HepG2 (cell line): ENCODE data around the gene CNTD1. TPM values are rescaled to one million over a fixed set of nuclear protein-coding genes. Genes with fewer than 3 reads are reported as not detected.

ENCODE experiments used
- CBX1 ChIP-seq: IDR thresholded peaks from one replicate; pipeline ENCODE4 v1.6.1; 2016; ENCODE audit warnings: antibody characterized with exemption, low read depth
- HNRNPL ChIP-seq: fragments of 200-400 bp; formaldehyde crosslinking; IDR thresholded peaks from 2 replicates; pipeline ENCODE4 v1.6.1; 2017; ENCODE audit warnings: mild to moderate bottlenecking, low read depth, low read length
- ISX ChIP-seq: sonication (generic); formaldehyde crosslinking; conservative IDR thresholded peaks from 2 replicates; pipeline ENCODE4 v1.5.0; 2020; ENCODE audit warnings: missing genetic modification reagents
- PCBP2 ChIP-seq: fragments of 200-400 bp; formaldehyde crosslinking; optimal IDR thresholded peaks from 2 replicates; pipeline ENCODE3; 2018; ENCODE audit warnings: low read length, low read depth; ENCODE audit not compliant: poor library complexity, severe bottlenecking
- PRDM15 ChIP-seq: sonication (generic); formaldehyde crosslinking; IDR thresholded peaks from 2 replicates; pipeline ENCODE4 v1.4.0; 2020; ENCODE audit warnings: missing genetic modification reagents
- RFX1 ChIP-seq: fragments of 450-650 bp; IDR thresholded peaks from 2 replicates; pipeline ENCODE4 v1.6.1; 2017
- SIX1 ChIP-seq: sonication (generic); formaldehyde crosslinking; IDR thresholded peaks from 2 replicates; pipeline ENCODE4 v1.4.0; 2020; ENCODE audit warnings: missing genetic modification reagents, borderline replicate concordance
- SMAD1 ChIP-seq: sonication (generic); formaldehyde crosslinking; IDR thresholded peaks from 2 replicates; pipeline ENCODE4 v1.4.0; 2020; ENCODE audit warnings: missing genetic modification reagents, low read depth, mild to moderate bottlenecking, borderline replicate concordance
- SP1 ChIP-seq, 2 experiments: fragments of 450-650 bp in 1 of 2; sonication (generic) in 1 of 2; formaldehyde crosslinking in 1 of 2; IDR thresholded peaks; 2 replicates each; pipeline versions ENCODE4 v1.4.0 to v1.6.1; 2016 to 2020; ENCODE audit warnings: missing genetic modification reagents in 1 of 2
- THAP9 ChIP-seq: sonication (generic); formaldehyde crosslinking; IDR thresholded peaks from 2 replicates; pipeline ENCODE4; 2020; ENCODE audit warnings: missing genetic modification reagents, mild to moderate bottlenecking, borderline replicate concordance
- TP53 ChIP-seq: sonication (generic); formaldehyde crosslinking; conservative IDR thresholded peaks from 2 replicates; pipeline ENCODE4 v1.4.0; 2020; ENCODE audit warnings: missing genetic modification reagents
- ZBTB8A ChIP-seq: sonication (generic); formaldehyde crosslinking; IDR thresholded peaks from 2 replicates; pipeline ENCODE4 v1.4.0; 2020; ENCODE audit warnings: mild to moderate bottlenecking, low read depth, missing genetic modification reagents, borderline replicate concordance
- ZNF180 ChIP-seq: sonication (generic); formaldehyde crosslinking; IDR thresholded peaks from 2 replicates; pipeline ENCODE4 v1.4.0; 2020; ENCODE audit warnings: low read depth, missing genetic modification reagents, borderline replicate concordance
- ZNF558 ChIP-seq: sonication (generic); formaldehyde crosslinking; IDR thresholded peaks from 2 replicates; pipeline ENCODE4 v1.9.0; 2022; ENCODE audit warnings: mild to moderate bottlenecking, missing genetic modification reagents, borderline replicate concordance
- polyA plus RNA-seq, 8 experiments: library from polyadenylated mRNA; depleted of rRNA in 3 of 8; stranded (reverse) in 7 of 8; unstranded in 1 of 8; fragments of >200 nt; fragmentation: Illumina TruSeq in 4 of 8; extraction: Trizol in 4 of 8; gene quantifications; 2 replicates each; pipeline versions ENCODE4 v1.2.1 to v1.2.3, GENCODE V29; 2011 to 2016; ENCODE audit warnings: low read depth in 4 of 8, missing spikeins in 1 of 8, mixed read lengths in 1 of 8; ENCODE audit not compliant: insufficient read depth in 1 of 8
- total RNA-seq, 5 experiments: library from RNA; depleted of rRNA; stranded (reverse); fragments of >200 nt; fragmentation: Illumina TruSeq; extraction: Trizol; gene quantifications; 2 replicates each; pipeline ENCODE4 v1.2.3, GENCODE V29; 2016; ENCODE audit warnings: low read depth in 1 of 5
- TF ChIP-seq, protein P1 (sequence below): sonication (generic); formaldehyde crosslinking; conservative IDR thresholded peaks from 2 replicates; pipeline ENCODE4 v1.8.0; 2022; ENCODE audit warnings: mild to moderate bottlenecking, moderate library complexity, missing genetic modification reagents
- TF ChIP-seq, protein P2 (sequence below): sonication (generic); formaldehyde crosslinking; IDR thresholded peaks from 2 replicates; pipeline ENCODE4 v1.8.1; 2023; ENCODE audit warnings: mild to moderate bottlenecking, moderate library complexity, missing genetic modification reagents

The CNTD1 gene
- total and polyA plus RNA-seq, 2 of the 13 experiments (the other 11 are each of a cell fraction or from before 2014, with no cell fraction given): 0.11 to 0.15 TPM

GRCh38 chr17:42779936-42780850 lies 18.5 kb upstream of the CNTD1 start, which contains the start of gene WNK4 (continued):
- peak; percentile 20; the same call in 1 of the 2 replicates for TF ChIP-seq THAP9 (CRISPR knock-in tag)
- TF ChIP-seq CBX1: peak; percentile 18
- no peak for TF ChIP-seq ISX (CRISPR knock-in tag)
- TF ChIP-seq PRDM15 (CRISPR knock-in tag): no peak
- TF ChIP-seq ZBTB8A (CRISPR knock-in tag): peak; percentile 29; the same call in 1 of the 2 replicates
- peak; percentile 79; the same call in 1 of the 2 replicates for TF ChIP-seq ZNF558 (CRISPR knock-in tag)
- peak; percentile 64; the same call in 1 of the 2 replicates for TF ChIP-seq HNRNPL
- no peak for TF ChIP-seq SP1 (IDR thresholded peaks at IDR 0.05)
- TF ChIP-seq SP1 (CRISPR knock-in tag; IDR thresholded peaks at IDR 0.05): no peak; the same call in 1 of the 2 replicates
- TF ChIP-seq, protein P1, sequence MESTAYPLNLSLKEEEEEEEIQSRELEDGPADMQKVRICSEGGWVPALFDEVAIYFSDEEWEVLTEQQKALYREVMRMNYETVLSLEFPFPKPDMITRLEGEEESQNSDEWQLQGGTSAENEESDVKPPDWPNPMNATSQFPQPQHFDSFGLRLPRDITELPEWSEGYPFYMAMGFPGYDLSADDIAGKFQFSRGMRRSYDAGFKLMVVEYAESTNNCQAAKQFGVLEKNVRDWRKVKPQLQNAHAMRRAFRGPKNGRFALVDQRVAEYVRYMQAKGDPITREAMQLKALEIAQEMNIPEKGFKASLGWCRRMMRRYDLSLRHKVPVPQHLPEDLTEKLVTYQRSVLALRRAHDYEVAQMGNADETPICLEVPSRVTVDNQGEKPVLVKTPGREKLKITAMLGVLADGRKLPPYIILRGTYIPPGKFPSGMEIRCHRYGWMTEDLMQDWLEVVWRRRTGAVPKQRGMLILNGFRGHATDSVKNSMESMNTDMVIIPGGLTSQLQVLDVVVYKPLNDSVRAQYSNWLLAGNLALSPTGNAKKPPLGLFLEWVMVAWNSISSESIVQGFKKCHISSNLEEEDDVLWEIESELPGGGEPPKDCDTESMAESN (CRISPR knock-in tag): peak; percentile 84
- TF ChIP-seq SIX1: no peak
- 0 out of 2 replicates have a peak, but pooled peaks have one; percentile 57 for TF ChIP-seq TP53 (CRISPR knock-in tag)
- TF ChIP-seq PCBP2: peak; percentile 78
- TF ChIP-seq, protein P2, sequence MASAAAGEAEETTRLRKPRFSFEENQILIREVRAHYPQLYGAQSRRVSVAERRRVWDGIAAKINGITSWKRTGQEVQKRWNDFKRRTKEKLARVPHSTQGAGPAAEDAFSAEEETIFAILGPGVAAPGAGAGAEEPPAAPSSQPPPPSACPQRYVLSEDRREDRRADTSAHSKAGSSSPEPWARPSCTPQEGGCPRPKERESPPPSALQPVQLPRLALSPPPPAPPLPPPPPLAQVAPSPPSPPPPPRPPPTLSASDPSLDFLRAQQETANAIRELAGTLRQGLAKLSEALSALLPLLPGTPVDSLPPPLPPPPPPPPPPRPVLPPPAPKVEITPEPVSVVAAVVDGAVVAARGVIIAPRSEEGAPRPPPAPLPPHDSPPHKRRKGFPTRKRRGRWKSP (CRISPR knock-in tag): peak; percentile 39
- no peak for TF ChIP-seq RFX1
- no peak for TF ChIP-seq ZNF180 (CRISPR knock-in tag)
- TF ChIP-seq SMAD1 (CRISPR knock-in tag): no peak
